Epidermal melanocyte (primary cell): ENCODE data around the gene USP15.
"Not testable (repeated sequence)": the region's sequence is repeated elsewhere in the genome, so short reads cannot be mapped to it uniquely, and the experiment has no call there.

Experiments used
- DNase-seq: peaks from one replicate; pipeline ENCODE4 v3.0.0; 2011; ENCODE audit warnings: low spot score; ENCODE audit not compliant: insufficient read length

Gene USP15

DNA sequence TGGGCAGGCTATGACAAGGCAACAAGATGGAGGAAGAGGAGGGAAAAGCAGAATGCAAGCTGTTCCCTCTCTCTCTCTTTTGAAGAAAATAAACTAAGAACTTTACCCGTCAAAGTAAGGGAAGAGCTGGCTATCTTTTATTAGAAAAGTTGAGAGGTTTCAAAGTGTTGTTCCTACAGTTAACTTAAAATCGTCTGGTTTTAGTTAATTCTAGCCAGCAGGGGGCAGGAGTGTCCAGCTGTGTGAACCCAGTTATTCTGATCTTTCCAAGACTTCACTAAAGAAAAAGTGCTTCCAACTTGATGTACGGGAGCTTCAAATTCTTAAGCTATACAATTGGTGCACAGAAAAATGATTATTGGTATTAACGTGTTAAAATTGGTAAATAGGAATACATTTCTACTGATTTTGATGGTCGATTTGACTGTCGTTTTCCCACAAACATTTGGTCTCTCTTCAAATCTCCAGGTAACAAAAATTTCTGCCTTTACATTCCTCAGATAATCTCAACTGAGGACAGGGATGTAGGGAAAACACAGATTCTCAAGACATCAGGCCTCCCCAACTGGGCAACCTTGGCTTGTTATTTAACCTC, 178.0 kb downstream of the USP15 start:
- peak; percentile 50 for DNase-seq

GRCh38 chr12:62446754-62447452, 186.7 kb downstream of the USP15 start:
- DNase-seq = no peak

- DNase-seq = no peak
Observed at GRCh38 chr12:62448436-62448835, 188.2 kb downstream of the USP15 start.

DNA sequence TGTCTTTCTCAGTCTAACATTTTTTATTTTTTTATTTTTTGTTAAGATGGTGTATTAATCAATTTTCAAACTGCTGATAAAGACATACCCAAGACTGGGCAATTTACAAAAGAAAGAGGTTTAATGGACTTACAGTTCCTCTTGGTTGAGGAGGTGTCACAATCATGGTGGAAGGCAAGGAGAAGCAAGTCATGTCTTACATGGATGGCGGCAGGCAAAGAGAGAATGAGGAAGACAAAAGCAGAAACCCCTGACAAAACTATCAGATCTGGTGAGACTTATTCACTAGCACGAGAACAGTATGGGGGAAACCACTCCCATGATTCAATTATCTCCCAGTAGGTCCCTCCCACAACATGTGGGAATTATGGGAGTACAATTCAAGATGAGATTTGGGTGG, 195.2 kb downstream of the USP15 start:
- not testable (repeated sequence) for DNase-seq

DNA sequence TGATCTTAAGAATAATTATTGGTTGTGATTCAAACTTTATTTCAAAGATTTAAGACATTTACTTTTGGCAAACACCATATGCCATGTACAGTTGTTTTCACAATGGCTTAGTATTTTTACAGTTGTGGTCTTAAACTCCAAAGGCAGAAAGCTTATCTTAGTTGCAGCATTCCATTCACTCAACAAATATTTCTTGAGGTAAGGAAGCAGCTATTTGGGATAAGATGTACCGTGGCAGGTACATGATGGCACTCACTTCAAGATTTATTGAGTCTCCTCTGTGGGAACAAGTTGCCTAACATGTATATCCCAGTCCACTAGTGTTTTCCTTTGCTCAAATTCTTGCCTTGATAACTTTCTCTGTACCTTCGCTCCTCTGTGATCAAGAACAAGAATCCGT, 198.4 kb downstream of the USP15 start:
- no peak for DNase-seq

DNA sequence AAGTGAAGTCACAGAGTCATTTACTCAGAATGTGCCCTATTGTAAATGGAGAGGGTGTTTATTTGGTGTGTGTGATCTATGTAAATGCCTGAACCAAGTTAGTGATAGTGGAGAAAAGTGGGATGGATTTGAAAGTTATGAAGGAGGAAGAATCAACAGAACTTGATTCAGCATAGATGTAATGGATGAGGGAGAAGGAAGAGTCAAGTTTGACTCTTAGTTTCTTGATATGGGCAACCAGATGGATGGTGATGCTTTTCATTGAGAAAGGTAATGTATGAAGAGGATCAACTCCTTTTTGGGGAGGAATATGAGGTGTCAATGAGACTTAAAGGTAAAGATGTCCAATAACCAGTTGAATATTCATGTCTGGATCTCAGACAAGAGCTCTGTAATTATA, 199.8 kb downstream of the USP15 start:
- DNase-seq = no peak

GRCh38 chr12:62461171-62461837, 201.1 kb downstream of the USP15 start:
- not testable (repeated sequence) for DNase-seq

- not testable (repeated sequence) for DNase-seq
Observed at GRCh38 chr12:62463252-62463651, 203.0 kb downstream of the USP15 start.
